Measurements from ENCODE around the gene TNPO1.
"Not testable (repeated sequence)": the region's sequence is repeated elsewhere in the genome, so short reads cannot be mapped to it uniquely, and the experiment has no call there.

Gene TNPO1

GRCh38 chr5:72816284-72817075, at the start of gene TNPO1:
TSS of gene TNPO1 (plus strand) at chr5:72816661. CDS start at chr5:72816738, 77 bp downstream.
- FAIRE-seq = peak; percentile 68
- peak; percentile 92 for DNase-seq (ENCODE audit: low spot score)

GRCh38 chr5:72767289-72768010, 49.0 kb upstream of the TNPO1 start:
- peak; percentile 21 for DNase-seq (ENCODE audit: low spot score)

GRCh38 chr5:72770266-72770665, 46.2 kb upstream of the TNPO1 start:
- FAIRE-seq = no peak
- no peak for DNase-seq (ENCODE audit: low spot score)

More at GRCh38 chr5:72767289-72768010, 49.0 kb upstream of the TNPO1 start:
- no peak for FAIRE-seq

GRCh38 chr5:72776684-72777083, 39.8 kb upstream of the TNPO1 start:
- FAIRE-seq = no peak
- DNase-seq (ENCODE audit: low spot score) = no peak

GRCh38 chr5:72779520-72779919, 36.9 kb upstream of the TNPO1 start:
- no peak for FAIRE-seq
- DNase-seq (ENCODE audit: low spot score) = no peak

GRCh38 chr5:72783354-72783753, 33.1 kb upstream of the TNPO1 start:
- FAIRE-seq (no peak), DNase-seq (ENCODE audit: low spot score) (no peak)

GRCh38 chr5:72784129-72784528, 32.3 kb upstream of the TNPO1 start:
- FAIRE-seq = no peak
- no peak for DNase-seq (ENCODE audit: low spot score)

- FAIRE-seq (no peak), DNase-seq (ENCODE audit: low spot score) (no peak)
Observed at GRCh38 chr5:72785801-72786200, 30.7 kb upstream of the TNPO1 start.

GRCh38 chr5:72786676-72787075, 29.8 kb upstream of the TNPO1 start:
- FAIRE-seq (no peak), DNase-seq (ENCODE audit: low spot score) (no peak)

- peak; percentile 4 for DNase-seq (ENCODE audit: low spot score)
- FAIRE-seq = no peak
Observed at GRCh38 chr5:72788866-72789505, 27.5 kb upstream of the TNPO1 start.

GRCh38 chr5:72790186-72790585, 26.3 kb upstream of the TNPO1 start:
- DNase-seq (ENCODE audit: low spot score) (no peak), FAIRE-seq (no peak)

GRCh38 chr5:72792662-72793061, 23.8 kb upstream of the TNPO1 start:
- not testable (repeated sequence) for FAIRE-seq; DNase-seq (ENCODE audit: low spot score)

GRCh38 chr5:72796001-72796400, 20.5 kb upstream of the TNPO1 start:
- FAIRE-seq (no peak), DNase-seq (ENCODE audit: low spot score) (no peak)

GRCh38 chr5:72799721-72800120, 16.7 kb upstream of the TNPO1 start:
- FAIRE-seq (no peak), DNase-seq (ENCODE audit: low spot score) (no peak)

GRCh38 chr5:72808637-72809036, 7.8 kb upstream of the TNPO1 start:
- not testable (repeated sequence) for FAIRE-seq; DNase-seq (ENCODE audit: low spot score)

- FAIRE-seq (no peak), DNase-seq (ENCODE audit: low spot score) (no peak)
Observed at GRCh38 chr5:72811849-72812248, 4.6 kb upstream of the TNPO1 start.

- FAIRE-seq (no peak), DNase-seq (ENCODE audit: low spot score) (no peak)
Observed at GRCh38 chr5:72812488-72812887, 4.0 kb upstream of the TNPO1 start.

GRCh38 chr5:72814104-72814503, 2.4 kb upstream of the TNPO1 start:
- DNase-seq (ENCODE audit: low spot score) = no peak
- no peak for FAIRE-seq

GRCh38 chr5:72814864-72815263, 1.6 kb upstream of the TNPO1 start:
- DNase-seq (ENCODE audit: low spot score) (no peak), FAIRE-seq (no peak)

GRCh38 chr5:72815580-72816283, 729 bp upstream of the TNPO1 start:
- no peak for FAIRE-seq
- DNase-seq (ENCODE audit: low spot score) = no peak

- FAIRE-seq (no peak), DNase-seq (ENCODE audit: low spot score) (peak; percentile 63)
Observed at GRCh38 chr5:72817076-72817481, 618 bp downstream of the TNPO1 start.
